Activated naive CD4-positive, alpha-beta T cell treated with anti-CD3 and anti-CD28 coated beads, Interleukin-2, amount 10 ng/mL, durations not matched to agents 5 hours and 36 hours (primary cell): Measurements from ENCODE around the gene DISP1. TPM values are rescaled to one million over a fixed set of nuclear protein-coding genes. Genes with fewer than 3 reads are reported as not detected.

Experiments used
- total RNA-seq, 2 experiments: library from RNA; stranded (reverse); gene quantifications; one replicate each; pipeline ENCODE4 v1.2.3, GENCODE V29; 2021

Gene DISP1
- 1 to 10 TPM; 1.4 to 1.8 TPM for total RNA-seq

DNA sequence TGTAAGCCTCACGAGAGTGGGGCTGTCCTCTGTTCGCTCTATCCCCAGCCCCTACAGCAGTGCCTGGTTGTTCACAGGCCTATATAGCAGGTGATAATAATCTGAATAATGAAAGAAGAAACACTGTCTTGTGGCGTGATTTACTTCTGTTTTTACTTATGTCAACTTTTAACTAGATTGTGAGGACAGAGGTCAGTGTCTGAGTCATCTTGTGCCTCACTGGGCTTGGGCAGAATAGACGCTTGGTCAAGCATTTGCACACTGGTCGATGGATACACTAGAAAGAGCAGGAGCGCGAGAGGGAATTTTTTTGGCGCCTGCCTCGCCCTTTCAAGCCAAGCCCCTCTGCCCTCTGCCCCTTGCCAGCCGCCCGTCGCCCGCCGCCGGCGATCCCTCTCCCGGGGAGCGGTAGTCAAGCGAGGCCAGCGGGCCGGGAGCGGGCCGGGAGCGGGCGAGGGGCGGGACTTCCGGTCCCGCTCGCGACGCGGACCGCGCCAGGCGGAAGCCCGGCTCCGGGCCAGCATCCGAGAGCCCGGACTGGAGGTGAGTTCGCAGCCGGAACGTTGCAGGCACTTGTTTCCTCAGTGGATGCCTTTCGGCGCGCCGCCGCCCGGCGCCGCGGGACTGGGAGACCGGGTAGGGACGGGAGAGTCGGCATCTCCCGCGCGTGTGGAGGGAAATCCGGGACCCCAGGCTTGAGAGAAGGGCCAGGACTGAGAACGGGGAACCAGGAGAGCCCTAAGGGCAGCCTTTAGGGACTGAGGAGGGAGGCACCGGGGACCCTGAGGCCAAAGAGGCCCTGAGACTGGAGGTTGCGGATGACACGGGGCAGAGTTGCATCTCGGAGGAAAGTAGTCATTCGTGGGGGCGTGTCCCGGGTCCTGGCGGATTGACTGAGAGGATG lies at the start of gene DISP1:
Gene DISP1 (plus strand): TSS at position 504 of the 904 bp plus-strand sequence. CDS start 127,785 bp downstream, outside the sequence.

Other genes starting within 250 kb of the DISP1 start
- gene TAF1A, start 225.1 kb upstream of the DISP1 start, total RNA-seq: 1 to 10 TPM; 8.5 TPM
- 10 to 100 TPM; 58.2 to 63.9 TPM for gene MIA3, start 196.9 kb upstream of the DISP1 start, total RNA-seq
- gene AIDA, start 102.5 kb upstream of the DISP1 start, total RNA-seq: 10 to 100 TPM; 67.7 to 70.4 TPM
- gene BROX, start 102.5 kb upstream of the DISP1 start, total RNA-seq: 10 to 100 TPM; 53.5 to 54.0 TPM
- gene FAM177B, start 77.8 kb upstream of the DISP1 start, total RNA-seq: not detected